NOMO-1 (cell line): ENCODE measurements around the gene MSRB1.

Experiments
- DNase-seq, 2 experiments: peaks; one replicate each; lab custom pipeline; 2025; ENCODE audit not compliant: unreplicated experiment in 2 of 2; lab: John Stamatoyannopoulos, UW

The MSRB1 gene

GRCh38 chr16:1918351-1919326, 24.4 kb downstream of the MSRB1 start, which contains the start of gene HS3ST6:
Gene HS3ST6, minus strand, starts transcription at chr16:1918415. Its CDS starts 92 bp downstream, at chr16:1918323.
- DNase-seq, result no peak

GRCh38 chr16:1917665-1918350, 25.2 kb downstream of the MSRB1 start:
- no peak for DNase-seq

- no peak for DNase-seq
These were observed 25.8 kb downstream of the MSRB1 start for GRCh38 chr16:1917056-1917664.

- no peak for DNase-seq
These were observed 26.4 kb downstream of the MSRB1 start for GRCh38 chr16:1916640-1916990.

GRCh38 chr16:1915732-1916639, 27.0 kb downstream of the MSRB1 start:
- no peak for DNase-seq

- no peak for DNase-seq
These were observed 28.0 kb downstream of the MSRB1 start for GRCh38 chr16:1914988-1915387.

- DNase-seq, result no peak
These were observed 28.9 kb downstream of the MSRB1 start for GRCh38 chr16:1914084-1914608.

- no peak for DNase-seq
These were observed 29.5 kb downstream of the MSRB1 start for GRCh38 chr16:1913327-1914083.

GRCh38 chr16:1912215-1912543, 30.8 kb downstream of the MSRB1 start:
- DNase-seq, result no peak

GRCh38 chr16:1911467-1912214, 31.4 kb downstream of the MSRB1 start:
- DNase-seq, result no peak

- no peak for DNase-seq
These were observed 33.3 kb downstream of the MSRB1 start for GRCh38 chr16:1909561-1910231.

GRCh38 chr16:1908983-1909382, 34.0 kb downstream of the MSRB1 start:
- no peak for DNase-seq

- no peak for DNase-seq
These were observed 34.8 kb downstream of the MSRB1 start for GRCh38 chr16:1908184-1908583.

- DNase-seq, result no peak
These were observed 35.7 kb downstream of the MSRB1 start for GRCh38 chr16:1907226-1907860.

GRCh38 chr16:1906846-1907165, 36.2 kb downstream of the MSRB1 start:
- DNase-seq, result no peak

GRCh38 chr16:1906055-1906845, 36.7 kb downstream of the MSRB1 start:
- no peak for DNase-seq
